A549 (cell line): ENCODE results near the gene ZFY. TPM values are rescaled to one million over a fixed set of nuclear protein-coding genes. Genes with fewer than 3 reads are reported as not detected.

Experiments
- polyA plus RNA-seq, 4 experiments: library from polyadenylated mRNA; depleted of rRNA in 3 of 4; stranded (reverse); fragments of >200 nt; fragmentation: RNase III in 1 of 4; extraction: RNeasy Plus Mini Kit Qiagen cat#74134 plus additional on column Dnase treatment in 1 of 4; gene quantifications; 2 replicates in 3 of 4; 3 replicates in 1 of 4; pipeline ENCODE4 v1.2.3, GENCODE V29; 2011 to 2017
- small RNA-seq, 6 experiments: library from RNA; depleted of rRNA; stranded (forward); fragments of <200 nt; gene quantifications; one replicate each; pipeline ENCODE3, GENCODE V24; 2012

ZFY gene
- polyA plus RNA-seq, 2 of the 4 experiments (the other 2 are of a cell fraction): 3.0 to 11.3 TPM

Small RNA genes within 50 kb of the gene (small RNA-seq; reads per million reads assigned to genes)
- gene EEF1A1P41: 0 reads per million in 6 experiments

Other genes starting within 250 kb of the ZFY start
- not detected in 2 replicates for gene SRY, start 147.7 kb upstream of the ZFY start, polyA plus RNA-seq (2011; rRNA removed)
- gene SRY, start 147.7 kb upstream of the ZFY start, polyA plus RNA-seq (2017; fragmentation: RNase III; extraction: RNeasy Plus Mini Kit Qiagen cat#74134 plus additional on column Dnase treatment): not detected in 3 replicates
- 632 and 671 TPM in 2 replicates for gene RPS4Y1, start 93.8 kb upstream of the ZFY start, polyA plus RNA-seq (2011; rRNA removed)
- 225 to 248 TPM (median 233 TPM) in 3 replicates for gene RPS4Y1, start 93.8 kb upstream of the ZFY start, polyA plus RNA-seq (2017; fragmentation: RNase III; extraction: RNeasy Plus Mini Kit Qiagen cat#74134 plus additional on column Dnase treatment)